ENCODE data around the gene NDNF.

Gene NDNF

GRCh38 chr4:121093261-121093660 is 20.9 kb upstream of the NDNF start:
- DNase-seq (ENCODE audit: low read depth): no peak
- no peak for TF ChIP-seq CTCF (IDR thresholded peaks at IDR 0.05; ENCODE audit: insufficient read depth, low read depth, low read length, missing control alignments)
- H3K4me3 ChIP-seq (ENCODE audit: low read depth, low read length): no peak overlapping the region

GRCh38 chr4:121091941-121092340 is 19.6 kb upstream of the NDNF start:
- no peak for DNase-seq (ENCODE audit: low read depth)
- H3K4me3 ChIP-seq (ENCODE audit: low read depth, low read length): no peak overlapping the region
- TF ChIP-seq CTCF (IDR thresholded peaks at IDR 0.05; ENCODE audit: insufficient read depth, low read depth, low read length, missing control alignments): no peak

- no peak for DNase-seq (ENCODE audit: low read depth)
- no peak for TF ChIP-seq CTCF (IDR thresholded peaks at IDR 0.05; ENCODE audit: insufficient read depth, low read depth, low read length, missing control alignments)
- H3K4me3 ChIP-seq (ENCODE audit: low read depth, low read length): no peak overlapping the region
Observed at GRCh38 chr4:121088867-121089266, 16.5 kb upstream of the NDNF start.

- H3K4me3 ChIP-seq (ENCODE audit: low read depth, low read length): no peak overlapping the region
- no peak for TF ChIP-seq CTCF (IDR thresholded peaks at IDR 0.05; ENCODE audit: insufficient read depth, low read depth, low read length, missing control alignments)
- no peak for DNase-seq (ENCODE audit: low read depth)
Observed at GRCh38 chr4:121079376-121079775, 7.0 kb upstream of the NDNF start.

GRCh38 chr4:121077496-121077895 is 5.2 kb upstream of the NDNF start:
- H3K4me3 ChIP-seq (ENCODE audit: low read depth, low read length): no peak overlapping the region
- TF ChIP-seq CTCF (IDR thresholded peaks at IDR 0.05; ENCODE audit: insufficient read depth, low read depth, low read length, missing control alignments): no peak
- DNase-seq (ENCODE audit: low read depth): no peak

GRCh38 chr4:121076416-121076815 is 4.1 kb upstream of the NDNF start:
- TF ChIP-seq CTCF (IDR thresholded peaks at IDR 0.05; ENCODE audit: insufficient read depth, low read depth, low read length, missing control alignments): no peak
- H3K4me3 ChIP-seq (ENCODE audit: low read depth, low read length): no peak overlapping the region
- no peak for DNase-seq (ENCODE audit: low read depth)

- H3K4me3 ChIP-seq (ENCODE audit: low read depth, low read length): no peak overlapping the region
- TF ChIP-seq CTCF (IDR thresholded peaks at IDR 0.05; ENCODE audit: insufficient read depth, low read depth, low read length, missing control alignments): no peak
- DNase-seq (ENCODE audit: low read depth): no peak
Observed at GRCh38 chr4:121073672-121074381, 1.5 kb upstream of the NDNF start.

Measured in GM12865 (cell line).